Hematopoietic multipotent progenitor cell treated with erythropoietin and hydrocortisone succinate and interleukin-3 and kit ligand, for 15 days (in vitro differentiated cells): Measurements from ENCODE around the gene ATP6V0B.

Source experiments
- DNase-seq: peaks from one replicate; pipeline ENCODE4 v3.0.0-alpha.2; 2015; ENCODE audit warnings: low spot score

Gene ATP6V0B

GRCh38 chr1:43969746-43970466 is 4.9 kb upstream of the ATP6V0B start, which contains the start of gene DPH2:
TSS of gene DPH2 (plus strand) at chr1:43970010. CDS start at chr1:43970176, 166 bp downstream.
- DNase-seq: peak; percentile 96

- DNase-seq: no peak
These were observed 4.3 kb upstream of the ATP6V0B start for GRCh38 chr1:43970502-43970901.

GRCh38 chr1:43970911-43971310 is 3.8 kb upstream of the ATP6V0B start:
- DNase-seq: no peak

GRCh38 chr1:43971336-43971980 is 3.3 kb upstream of the ATP6V0B start:
- no peak for DNase-seq

- DNase-seq: no peak
These were observed 748 bp upstream of the ATP6V0B start for GRCh38 chr1:43973981-43974442.

- no peak for DNase-seq
These were observed 645 bp downstream of the ATP6V0B start for GRCh38 chr1:43975249-43975961.

GRCh38 chr1:43976045-43976444 is 1.3 kb downstream of the ATP6V0B start:
- DNase-seq: no peak

- DNase-seq: no peak
These were observed 2.1 kb downstream of the ATP6V0B start for GRCh38 chr1:43976890-43977289.

GRCh38 chr1:43977376-43978263 is 2.9 kb downstream of the ATP6V0B start:
- DNase-seq: no peak

- no peak for DNase-seq
These were observed 3.4 kb downstream of the ATP6V0B start for GRCh38 chr1:43978264-43978550.

- peak; percentile 36 for DNase-seq
These were observed 3.9 kb downstream of the ATP6V0B start, which contains the start of gene B4GALT2 for GRCh38 chr1:43978551-43979260. TSS of gene B4GALT2 (plus strand) at chr1:43979210. CDS start at chr1:43981161, 1,951 bp downstream.

- DNase-seq: no peak
These were observed 4.4 kb downstream of the ATP6V0B start for GRCh38 chr1:43979261-43979527.

GRCh38 chr1:43979528-43980254 is 4.9 kb downstream of the ATP6V0B start:
- no peak for DNase-seq

GRCh38 chr1:43980255-43981134 is 5.7 kb downstream of the ATP6V0B start:
- no peak for DNase-seq

- DNase-seq: no peak
These were observed 6.4 kb downstream of the ATP6V0B start for GRCh38 chr1:43981135-43981491.

GRCh38 chr1:43981636-43982035 is 6.9 kb downstream of the ATP6V0B start:
- DNase-seq: no peak

GRCh38 chr1:43982241-43982640 is 7.5 kb downstream of the ATP6V0B start:
- no peak for DNase-seq

- DNase-seq: no peak
These were observed 8.0 kb downstream of the ATP6V0B start for GRCh38 chr1:43982808-43983207.

GRCh38 chr1:43983253-43983899 is 8.6 kb downstream of the ATP6V0B start:
- DNase-seq: no peak
